ENCODE measurements around the gene CBFA2T2.
"Not testable (repeated sequence)": the region's sequence is repeated elsewhere in the genome, so short reads cannot be mapped to it uniquely, and the experiment has no call there.

Gene CBFA2T2

DNA sequence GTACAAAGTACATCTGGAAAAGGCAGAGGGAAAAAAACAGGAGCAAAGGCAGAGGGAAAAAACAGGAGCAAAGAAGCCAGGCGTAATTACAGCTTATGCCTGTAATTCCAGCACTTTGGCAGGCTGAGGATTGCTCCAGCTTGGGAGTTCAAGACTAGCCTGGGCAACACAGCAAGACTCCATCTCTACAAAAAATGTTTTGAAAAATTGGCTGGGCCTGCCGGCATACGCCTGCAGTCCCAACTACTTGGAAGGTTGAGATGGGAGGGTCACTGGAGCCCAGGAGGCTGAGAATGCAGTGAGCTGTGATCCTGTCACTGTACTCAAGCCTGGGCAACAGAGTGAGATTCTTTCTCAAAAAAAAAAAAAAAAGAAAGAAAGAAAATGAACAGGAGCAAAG lies 19.0 kb upstream of the CBFA2T2 start:
- DNase-seq: no peak

DNA sequence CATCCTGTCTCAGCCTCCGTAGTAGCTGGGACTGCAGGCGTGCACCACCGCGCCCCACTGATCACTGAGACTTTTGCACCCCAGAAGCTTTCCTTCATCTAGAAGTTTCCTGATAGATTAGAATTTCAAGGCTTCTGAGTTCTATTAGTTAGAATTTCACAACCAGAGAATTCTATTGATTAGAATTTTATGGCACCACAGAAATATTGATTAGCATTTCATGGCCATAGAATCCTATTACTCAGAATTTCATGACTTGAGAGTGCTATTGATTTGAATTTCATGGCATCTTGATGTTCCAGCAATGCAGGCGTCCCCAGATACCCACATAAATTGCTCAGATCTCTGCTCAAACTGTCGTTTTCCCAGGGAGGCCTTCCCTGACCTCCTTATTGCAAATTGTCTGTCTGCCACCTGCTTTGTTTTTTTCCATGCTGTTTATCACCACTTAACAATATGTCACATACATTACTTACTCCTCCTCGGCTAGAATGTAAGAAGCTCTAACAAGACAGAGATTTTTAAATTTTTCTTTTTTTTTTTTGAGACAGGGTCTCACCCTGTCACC lies 16.9 kb upstream of the CBFA2T2 start:
- DNase-seq: no peak

DNA sequence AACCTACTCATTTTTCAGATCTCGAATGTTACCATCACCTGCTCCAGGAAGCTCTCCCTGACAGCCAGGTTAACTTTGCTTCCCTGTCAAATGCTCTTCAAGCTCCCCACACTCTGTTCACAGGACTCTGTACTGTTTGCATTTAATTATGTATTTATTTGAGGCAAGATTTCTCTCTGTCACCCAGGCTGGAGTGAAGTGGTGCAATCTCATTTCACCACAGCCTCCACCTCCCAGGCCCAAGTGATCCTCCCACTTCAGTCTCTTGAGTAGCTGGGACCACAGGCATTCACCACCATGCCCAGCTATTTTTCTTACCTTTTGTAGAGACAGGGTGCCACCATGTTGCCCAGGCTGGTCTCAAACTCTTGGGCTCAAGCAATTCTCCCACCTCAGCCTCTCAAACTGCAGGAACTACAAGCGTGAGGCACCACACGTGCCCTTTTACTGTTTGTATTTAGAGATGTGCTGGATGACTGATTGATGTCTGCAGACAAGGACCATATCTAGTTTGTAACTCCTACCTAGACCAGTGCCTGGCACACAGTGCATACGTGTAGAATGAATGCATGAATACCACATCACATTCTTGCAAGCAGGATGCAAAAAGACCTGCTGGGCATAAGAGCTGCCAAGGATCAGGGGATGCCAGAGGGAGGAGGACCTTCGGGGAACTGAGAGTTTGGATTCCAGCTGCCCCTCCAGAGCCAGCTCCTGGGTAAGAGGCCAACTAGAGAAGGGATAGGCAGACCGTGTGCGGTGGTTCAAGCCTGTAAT lies 15.6 kb upstream of the CBFA2T2 start:
- DNase-seq: no peak

DNA sequence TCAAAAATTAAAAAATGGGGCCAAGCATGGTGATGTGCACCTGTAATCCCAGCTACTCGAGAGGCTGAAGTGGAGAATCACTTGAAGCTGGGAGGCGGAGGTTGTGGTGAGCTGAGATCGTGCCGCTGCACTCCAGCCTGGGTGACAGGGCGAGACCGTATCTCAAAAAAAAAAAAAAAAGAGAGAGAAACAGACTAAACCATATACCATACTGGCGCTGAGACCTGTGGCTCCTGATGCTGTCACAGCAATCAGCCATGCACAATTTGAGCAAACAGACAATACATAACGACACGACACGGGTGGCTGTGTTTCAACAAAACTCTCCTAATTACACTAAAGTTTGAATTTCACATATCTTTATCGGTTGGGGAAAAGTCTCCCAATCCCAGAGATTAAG lies 14.9 kb upstream of the CBFA2T2 start:
- no peak for DNase-seq

DNA sequence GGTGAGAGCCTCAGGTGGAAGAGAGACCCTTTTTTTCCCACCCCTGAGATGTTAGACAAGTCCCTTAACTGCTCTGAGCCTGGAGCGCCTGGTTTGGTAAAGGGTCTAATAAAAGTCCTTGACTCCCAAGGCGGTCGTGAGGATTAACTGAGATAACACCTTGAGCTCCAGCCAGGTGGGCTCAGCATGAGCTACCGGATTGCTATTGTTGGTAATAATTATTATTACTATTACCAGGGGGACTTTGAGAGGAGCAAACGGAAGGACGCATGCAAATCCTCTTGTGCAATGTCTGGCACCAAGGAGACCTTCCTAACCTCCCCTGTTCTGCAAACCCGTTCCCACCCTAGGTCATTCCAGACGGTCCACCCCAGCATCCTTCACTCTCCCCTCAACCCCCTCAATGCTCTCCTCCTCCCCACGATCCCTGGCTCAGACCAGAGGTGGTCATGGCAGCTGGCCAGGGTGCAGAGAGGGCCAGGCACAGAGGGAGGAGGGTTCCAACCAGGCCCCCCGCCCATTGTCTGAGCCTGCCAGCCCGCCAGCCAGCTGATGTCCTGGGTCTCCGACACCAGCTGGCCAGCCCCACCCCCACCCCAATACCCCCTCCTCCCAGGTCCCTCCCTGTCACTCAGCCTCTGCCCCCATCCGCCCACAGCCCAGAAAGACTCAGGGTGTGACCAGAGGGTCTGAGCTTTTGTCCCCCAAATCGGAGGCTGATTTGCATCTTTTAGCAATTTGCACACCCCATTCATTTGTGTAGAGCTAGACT lies 14.3 kb upstream of the CBFA2T2 start:
- DNase-seq: no peak

DNA sequence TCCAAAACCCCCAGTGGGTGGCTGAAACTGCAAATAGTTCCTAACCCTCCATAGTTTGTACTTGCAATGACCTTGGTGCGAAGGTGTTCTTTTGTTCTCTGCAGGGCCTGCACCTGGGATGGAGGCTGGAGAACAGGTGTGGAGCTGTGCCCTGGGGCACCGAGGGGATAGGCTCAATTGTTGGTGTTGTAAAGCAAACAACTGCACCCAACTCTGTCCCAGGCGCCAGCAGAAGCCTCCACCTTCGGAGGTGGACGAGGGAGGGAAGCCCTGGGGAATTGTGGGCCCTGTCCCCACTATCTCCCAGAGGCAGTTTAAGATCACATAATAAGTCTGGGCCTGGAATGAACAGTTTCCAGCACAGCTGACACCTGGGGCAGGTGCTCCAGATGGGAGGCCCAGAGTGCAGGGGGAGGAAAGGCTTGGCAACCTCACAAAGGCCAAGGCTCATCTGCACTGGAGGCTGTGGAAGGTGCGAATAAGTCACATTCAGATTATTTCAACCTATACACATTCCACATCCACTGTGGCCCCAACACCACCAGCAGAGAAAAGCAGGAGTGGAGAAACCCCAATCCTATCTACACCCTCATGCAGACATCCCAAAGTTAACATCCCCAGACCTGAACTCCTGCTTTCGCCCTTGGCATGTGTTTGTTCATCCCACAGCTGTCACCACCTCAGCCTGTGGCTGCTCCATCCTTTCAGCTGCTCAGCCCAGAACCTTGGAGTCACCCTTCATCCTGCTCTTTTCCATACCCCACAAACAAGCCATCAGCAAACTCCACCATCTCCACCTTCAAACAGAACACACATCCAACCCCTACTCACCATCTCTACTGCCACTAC lies 12.3 kb upstream of the CBFA2T2 start:
- DNase-seq: no peak

DNA sequence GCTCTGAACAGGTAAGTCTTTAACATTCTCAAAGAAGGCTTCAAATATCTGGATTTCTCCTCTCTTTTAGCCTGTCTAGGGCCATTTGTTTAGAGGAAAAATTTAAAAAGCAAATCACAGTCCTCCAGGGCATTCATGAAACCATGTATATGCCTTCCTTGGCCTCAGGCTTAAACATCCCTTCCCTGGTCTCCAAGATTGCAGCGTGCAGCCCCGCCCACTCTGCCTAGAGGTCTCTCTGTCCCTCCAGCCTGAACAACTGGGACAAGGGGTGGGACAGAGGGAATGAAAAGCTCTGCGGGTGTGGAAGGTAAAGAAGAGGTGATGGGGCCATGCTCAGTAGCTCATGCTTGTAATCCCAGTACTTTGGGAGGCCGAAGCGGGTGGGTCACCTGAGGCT lies 9.8 kb upstream of the CBFA2T2 start:
- DNase-seq: no peak

DNA sequence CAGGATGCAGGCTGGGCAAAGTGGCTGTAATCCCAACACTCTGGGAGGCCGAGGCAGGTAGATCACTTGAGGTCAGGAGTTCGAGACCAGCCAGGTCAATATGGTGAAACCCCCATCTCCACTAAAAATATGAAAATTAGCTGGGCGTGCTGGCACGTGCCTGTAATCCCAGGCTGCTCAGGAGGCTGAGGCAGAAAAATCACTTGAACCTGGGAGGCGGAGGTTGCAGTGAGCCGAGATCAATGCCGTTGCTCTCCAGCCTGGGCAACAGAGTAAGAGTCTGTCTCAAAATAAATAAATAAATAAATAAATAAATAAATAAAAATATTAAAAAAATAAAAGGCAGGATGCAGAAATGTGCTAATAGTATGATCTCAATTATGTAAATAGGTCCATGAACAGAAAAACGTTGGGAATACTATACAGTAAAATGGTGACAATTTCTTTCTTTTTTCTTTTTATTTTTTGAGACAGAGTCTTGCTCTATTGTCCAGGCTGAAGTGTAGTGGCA lies 8.4 kb upstream of the CBFA2T2 start:
- DNase-seq: no peak

DNA sequence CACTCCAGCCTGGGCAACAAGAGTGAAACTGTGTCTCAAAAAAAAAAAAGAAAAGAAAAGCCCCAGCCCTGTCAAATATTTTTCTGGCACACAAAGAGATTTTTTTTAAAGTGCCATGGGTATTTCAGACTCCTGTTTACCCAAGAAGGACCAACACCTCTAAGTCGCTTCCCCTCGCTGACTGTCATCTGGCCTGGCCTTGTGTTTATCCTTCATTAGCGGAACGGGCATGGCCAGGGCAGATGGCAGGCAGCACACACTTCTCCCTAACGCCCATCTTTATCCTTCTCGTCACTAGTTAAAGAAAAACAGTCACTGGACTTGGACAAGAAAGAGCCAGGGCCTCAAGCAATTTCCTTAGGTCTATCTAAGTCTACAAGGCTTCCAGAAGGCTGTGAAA lies 7.3 kb upstream of the CBFA2T2 start:
- DNase-seq: no peak

DNA sequence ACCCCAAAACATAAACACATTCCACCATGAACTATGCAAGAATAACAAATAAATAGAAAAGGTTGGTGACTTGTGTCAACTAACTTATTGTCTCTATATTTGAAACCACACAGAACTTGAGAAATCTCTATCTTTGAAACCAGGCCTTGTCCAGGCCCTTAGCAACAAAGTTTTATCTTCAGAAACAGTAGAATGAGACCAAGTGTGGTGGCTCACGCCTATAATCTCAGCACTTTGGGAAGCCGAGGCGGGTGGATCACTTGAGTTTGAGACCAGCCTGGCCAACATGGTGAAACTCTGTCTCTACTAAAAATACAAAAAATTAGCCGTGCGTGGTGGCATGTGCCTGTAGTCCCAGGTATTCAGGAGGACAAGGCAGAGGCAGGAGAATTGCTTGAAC lies 6.7 kb upstream of the CBFA2T2 start:
- DNase-seq: not testable (repeated sequence)

DNA sequence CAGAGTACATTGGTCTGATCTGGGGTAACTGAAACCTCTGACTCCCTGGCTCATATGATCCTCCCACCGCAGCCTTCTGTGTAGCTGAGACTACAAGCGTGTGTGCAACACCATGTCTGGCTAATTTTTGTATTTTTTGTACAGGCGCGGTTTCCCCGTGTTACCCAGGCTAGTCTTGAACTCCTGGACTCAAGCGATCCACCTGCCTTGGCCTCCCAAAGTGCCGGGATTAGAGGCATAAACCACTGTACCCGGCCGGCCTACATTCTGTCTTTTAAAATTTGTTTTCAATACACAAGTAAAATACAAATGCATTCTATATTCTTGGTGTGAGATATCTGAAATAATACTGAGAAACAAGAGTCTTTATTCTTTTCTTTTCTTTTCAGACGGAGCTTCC lies 1.7 kb upstream of the CBFA2T2 start:
- no peak for DNase-seq

DNA sequence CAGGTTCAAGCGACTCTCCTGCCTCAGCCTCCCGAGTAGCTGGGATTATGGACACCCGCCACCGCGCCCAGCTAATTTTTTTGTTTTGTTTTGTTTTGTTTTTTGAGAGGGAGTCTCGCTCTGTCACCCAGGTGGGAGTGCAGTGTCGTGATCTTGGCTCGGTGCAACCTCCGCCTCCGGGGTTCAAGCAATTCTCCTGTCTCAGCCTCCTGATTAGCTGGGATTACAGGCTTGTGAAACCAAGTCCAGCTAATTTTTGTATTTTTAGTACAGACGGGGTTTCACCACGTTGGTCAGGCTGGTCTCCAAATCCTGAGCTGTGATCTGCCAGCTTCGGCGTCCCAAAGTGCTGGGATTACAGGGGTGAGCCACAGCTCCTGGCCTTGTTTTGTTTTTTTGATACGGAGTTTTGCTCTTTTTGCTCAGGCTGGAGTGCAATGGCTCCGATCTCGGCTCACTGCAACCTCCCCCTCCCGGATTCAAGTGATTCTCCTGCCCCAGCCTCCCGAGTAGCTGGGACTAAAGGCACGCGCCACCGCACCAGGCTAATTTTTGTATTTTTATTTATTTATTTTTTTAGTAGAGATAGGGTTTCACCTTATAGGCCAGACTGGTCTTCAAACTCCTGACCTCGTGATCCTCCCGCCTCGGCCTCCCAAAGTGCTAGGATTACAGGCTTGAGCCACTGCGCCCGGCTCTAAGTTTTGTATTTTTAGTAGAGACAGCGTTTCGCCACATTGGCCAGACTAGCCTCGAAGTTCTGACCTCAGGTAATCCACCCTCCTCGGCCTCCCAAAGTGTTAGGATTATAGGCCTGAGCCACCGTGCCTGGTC lies 1.0 kb upstream of the CBFA2T2 start:
- DNase-seq: not testable (repeated sequence)

DNA sequence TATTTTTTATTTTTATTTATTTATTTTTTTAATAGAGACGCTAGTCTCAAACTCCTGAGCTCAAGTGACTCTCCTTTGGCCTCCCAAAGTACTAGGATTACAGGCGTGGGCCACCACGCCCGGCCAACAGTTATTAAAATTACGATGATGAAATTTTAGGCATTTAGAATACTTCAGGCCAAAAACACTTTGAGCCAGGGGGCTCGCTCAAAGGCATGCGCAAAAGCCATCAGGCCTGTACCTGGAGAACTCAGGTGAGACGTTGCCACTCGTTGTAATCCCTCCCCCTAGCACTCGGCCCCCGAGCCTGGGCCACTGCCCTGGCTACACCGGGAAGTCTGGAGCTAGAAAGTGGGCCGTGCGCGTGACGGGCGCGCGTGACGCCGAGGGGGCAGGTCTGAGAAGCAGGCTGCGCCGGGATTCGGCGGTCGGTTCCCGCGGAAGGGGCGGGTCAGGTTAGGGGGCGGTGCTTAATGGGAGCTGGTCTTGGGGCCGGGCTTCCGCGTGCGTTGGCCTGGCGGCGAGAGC lies 337 bp upstream of the CBFA2T2 start:
- peak; percentile 97 for DNase-seq

DNA sequence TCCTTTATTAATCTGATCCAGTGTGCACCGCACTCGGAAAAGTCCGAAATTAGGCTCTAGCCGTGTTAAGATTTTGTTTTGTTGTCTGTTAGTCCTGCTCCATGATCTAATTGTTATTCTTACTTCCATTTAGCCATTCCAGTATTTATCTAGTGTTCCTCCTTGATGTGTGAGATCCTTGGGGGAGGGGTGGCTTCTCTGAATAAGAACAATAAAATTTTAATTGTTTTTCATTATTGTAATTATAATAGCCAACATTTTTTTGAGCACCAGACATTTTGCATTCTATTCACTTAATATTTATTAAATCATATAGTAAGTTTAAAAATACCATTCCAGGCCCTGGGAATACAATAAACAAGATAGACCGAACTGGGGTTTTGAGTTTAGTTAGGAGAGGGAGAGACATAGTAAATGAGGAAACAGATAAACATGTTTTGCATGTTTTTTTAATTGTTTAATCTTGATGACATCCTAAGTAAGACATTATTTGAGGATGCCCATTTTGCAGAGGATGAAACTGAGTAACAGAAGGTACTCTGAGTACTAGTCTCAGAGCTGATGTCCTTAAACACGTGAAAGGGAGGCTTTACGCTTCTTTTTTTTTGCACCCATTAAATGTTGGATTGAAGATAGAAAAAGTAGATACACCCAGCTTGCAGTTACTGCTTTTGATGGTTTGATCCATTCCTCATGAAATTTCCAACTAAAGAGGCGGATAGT lies 1.2 kb downstream of the CBFA2T2 start:
- no peak for DNase-seq

DNA sequence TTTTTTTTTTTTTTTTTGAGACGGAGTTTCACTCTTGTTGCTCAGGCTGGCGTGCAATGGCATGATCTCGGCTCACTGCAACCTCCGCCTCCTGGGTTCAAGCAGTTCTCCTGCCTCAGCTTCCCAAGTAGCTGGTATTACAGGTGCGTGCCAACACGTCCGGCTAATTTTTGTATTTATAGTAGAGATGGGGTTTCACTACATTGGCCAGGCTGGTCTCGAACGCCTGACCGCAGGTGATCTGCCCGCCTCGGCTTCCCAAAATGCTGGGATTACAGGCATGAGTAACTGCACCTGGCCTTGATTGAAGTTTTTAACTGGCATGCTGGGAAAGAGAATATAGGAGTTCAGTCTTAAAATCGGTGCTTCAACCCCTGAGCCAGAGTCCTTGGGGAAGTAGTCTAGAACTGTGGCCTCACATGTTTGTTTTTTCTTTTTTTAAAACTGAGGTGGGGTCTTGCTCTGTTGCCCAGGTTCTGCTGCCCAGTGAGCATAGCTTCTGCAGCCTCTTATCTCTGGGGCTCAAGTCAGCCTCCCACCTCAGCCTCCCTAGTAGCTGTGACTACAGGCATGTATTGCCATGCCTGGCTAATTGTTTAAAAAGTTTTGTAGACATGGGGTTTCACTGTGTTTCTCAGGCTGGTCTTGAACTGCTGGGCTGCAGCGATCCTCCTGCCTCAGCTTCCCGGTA lies 3.3 kb downstream of the CBFA2T2 start:
- DNase-seq: no peak

DNA sequence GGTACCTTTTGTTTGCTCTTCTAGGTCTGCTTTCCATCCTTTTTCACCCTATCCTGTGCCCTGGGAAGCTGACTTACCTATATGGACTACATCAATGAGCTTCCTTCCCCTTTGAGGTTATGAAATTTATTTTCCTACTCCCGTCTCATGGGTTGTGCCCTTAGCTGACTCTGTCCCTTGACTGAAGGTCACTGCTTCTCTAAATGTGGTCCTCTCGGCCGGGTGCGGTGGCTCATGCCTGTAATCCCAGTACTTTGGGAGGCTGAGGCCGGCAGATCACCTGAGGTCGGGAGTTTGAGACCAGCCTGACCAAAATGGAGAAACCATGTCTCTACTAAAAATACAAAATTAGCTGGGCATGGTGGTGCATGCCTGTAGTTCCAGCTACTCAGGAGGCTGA lies 6.9 kb downstream of the CBFA2T2 start:
- DNase-seq: not testable (repeated sequence)

DNA sequence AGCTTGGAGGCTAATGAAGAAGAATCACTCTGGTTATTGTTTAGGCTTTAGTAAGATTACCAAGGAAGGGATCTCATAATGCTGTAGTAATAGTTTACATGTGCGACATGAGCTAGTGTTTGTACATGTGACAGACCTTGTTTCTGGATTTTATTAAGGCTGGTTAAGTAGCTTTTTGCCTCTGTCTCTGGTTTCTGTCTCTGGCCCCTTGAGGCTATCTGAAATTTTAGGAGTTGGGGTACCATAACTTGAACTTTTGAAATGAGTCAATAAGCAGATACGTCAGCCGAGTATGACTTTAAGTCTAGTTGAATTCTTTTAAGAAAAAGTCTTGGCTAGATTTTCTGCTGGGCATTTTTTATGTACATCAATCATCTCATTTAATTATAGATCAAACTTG lies 9.5 kb downstream of the CBFA2T2 start:
- DNase-seq: no peak

DNA sequence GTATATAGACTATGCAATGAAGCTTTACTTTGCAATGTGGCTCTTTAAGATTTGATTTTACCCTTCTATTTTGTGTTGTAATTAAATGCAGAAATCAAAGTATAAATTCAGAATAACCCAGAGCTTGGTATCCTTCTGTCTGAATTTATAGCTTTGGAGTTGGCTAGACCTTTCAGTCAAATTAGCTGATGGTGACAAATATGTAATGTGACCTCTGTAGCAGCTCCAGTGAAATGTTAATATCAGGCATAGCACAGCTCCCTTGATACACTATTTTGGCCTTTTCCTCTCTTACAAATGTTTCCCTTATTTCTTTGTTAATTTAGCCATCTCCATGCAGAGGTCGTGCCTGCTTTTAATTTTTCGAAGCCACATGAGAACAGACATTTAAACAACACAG lies 11.1 kb downstream of the CBFA2T2 start:
- DNase-seq: no peak

DNA sequence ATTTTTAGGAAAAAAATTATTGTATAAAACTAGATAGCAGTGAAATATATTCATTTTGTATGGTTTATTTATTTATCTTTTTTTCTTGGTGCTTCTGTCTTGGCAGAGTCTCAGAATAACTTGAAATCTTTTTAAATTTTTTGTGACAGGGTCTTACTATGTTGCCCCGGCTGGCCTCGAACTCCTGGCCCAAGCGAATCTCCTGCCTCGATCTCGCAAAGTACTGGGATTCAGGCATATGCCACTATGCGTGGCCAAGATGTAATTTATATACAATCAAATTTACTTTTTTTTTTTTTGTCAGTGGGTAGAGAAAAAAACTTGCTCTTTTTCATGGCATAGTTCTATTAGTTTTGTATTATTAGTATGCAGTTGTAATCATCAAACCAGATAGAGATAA lies 13.7 kb downstream of the CBFA2T2 start:
- no peak for DNase-seq

DNA sequence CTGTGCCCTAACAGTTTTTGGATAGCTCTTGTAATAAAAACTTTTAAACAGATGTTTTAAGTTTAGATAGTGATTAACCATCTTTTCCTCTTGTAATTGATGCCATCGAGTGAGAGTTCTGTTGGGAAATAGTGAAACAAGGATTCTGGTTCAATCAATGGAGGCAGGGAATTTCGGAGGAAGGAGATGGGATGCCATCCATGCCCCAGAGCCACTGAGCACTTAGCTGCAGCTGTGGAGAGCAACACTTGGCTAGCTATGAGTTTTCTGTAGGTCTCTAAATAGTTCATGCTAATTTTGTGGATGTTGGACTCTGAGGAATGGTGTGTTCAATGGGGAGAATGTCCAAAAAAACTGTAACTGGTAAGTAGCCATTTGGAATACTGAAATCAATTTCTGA lies 16.7 kb downstream of the CBFA2T2 start:
- DNase-seq: no peak
